Measurements from ENCODE around the gene MDFIC2.

GRCh38 chr3:70308760-70309159 is 3.7 kb downstream of the MDFIC2 start:
- TF ChIP-seq ZNF274 (IDR thresholded peaks at IDR 0.05; ENCODE audit: low read depth, low read length) (no peak), YY1 (IDR thresholded peaks at IDR 0.05; ENCODE audit: insufficient read depth, insufficient read length) (no peak), SUZ12 (IDR thresholded peaks at IDR 0.05; ENCODE audit: extremely low read depth, insufficient read depth, insufficient read length) (no peak)
